MM.1S (cell line): Measurements from ENCODE around the gene SH3GL2.

ENCODE experiments used
- DNase-seq: peaks from one replicate; pipeline ENCODE4 v3.0.0-alpha.2; 2015
- H2AFZ ChIP-seq: fragments of 300-600 bp; sonication (generic); 2 replicates; pipeline ENCODE4 v1.6.0; 2016; ENCODE audit warnings: antibody characterized with exemption, low read length
- H3F3A ChIP-seq: fragments of 300-600 bp; sonication (generic); 2 replicates; pipeline ENCODE4 v1.6.1; 2016; ENCODE audit warnings: mild to moderate bottlenecking, antibody characterized with exemption, low read length, moderate library complexity, mixed read lengths; ENCODE audit not compliant: insufficient read depth
- H3K27ac ChIP-seq: fragments of 300-600 bp; sonication (generic); 2 replicates; pipeline ENCODE4 v1.5.1; 2016; ENCODE audit warnings: mild to moderate bottlenecking, low read length
- H3K27me3 ChIP-seq: fragments of 300-600 bp; sonication (generic); replicated peaks from 2 replicates; pipeline ENCODE4 v1.6.0; 2016; ENCODE audit warnings: low read length; ENCODE audit not compliant: insufficient read depth
- H3K36me3 ChIP-seq: fragments of 300-600 bp; sonication (generic); replicated peaks from 2 replicates; pipeline ENCODE4 v1.6.1; 2016; ENCODE audit warnings: mild to moderate bottlenecking, low read length, mixed read lengths; ENCODE audit not compliant: insufficient read depth
- H3K4me1 ChIP-seq: fragments of 300-600 bp; sonication (generic); 2 replicates; pipeline ENCODE4 v1.6.1; 2016; ENCODE audit warnings: low read length, mixed read lengths
- H3K4me2 ChIP-seq: fragments of 300-600 bp; sonication (generic); 2 replicates; pipeline ENCODE4 v1.6.0; 2016; ENCODE audit warnings: low read depth, low read length
- H3K4me3 ChIP-seq: fragments of 300-600 bp; sonication (generic); 2 replicates; pipeline ENCODE4 v1.5.1; 2016; ENCODE audit warnings: low read length, mixed read lengths
- H3K79me2 ChIP-seq: fragments of 300-600 bp; sonication (generic); 2 replicates; pipeline ENCODE4 v1.6.1; 2016; ENCODE audit warnings: mixed run types, low read length, mixed read lengths
- H3K9ac ChIP-seq: fragments of 300-600 bp; sonication (generic); 2 replicates; pipeline ENCODE4 v1.6.1; 2016; ENCODE audit warnings: low read length, mixed read lengths
- H3K9me2 ChIP-seq: fragments of 300-600 bp; sonication (generic); replicated peaks from 2 replicates; pipeline ENCODE4 v1.6.1; 2016; ENCODE audit warnings: mild to moderate bottlenecking, low read length, mixed read lengths; ENCODE audit not compliant: insufficient read depth
- H3K9me3 ChIP-seq: fragments of 300-600 bp; sonication (generic); replicated peaks from 2 replicates; pipeline ENCODE4 v1.6.1; 2016; ENCODE audit warnings: mild to moderate bottlenecking, low read length, mixed read lengths; ENCODE audit not compliant: insufficient read depth
- H4K20me1 ChIP-seq: fragments of 300-600 bp; sonication (generic); 2 replicates; pipeline ENCODE4 v1.6.1; 2016; ENCODE audit warnings: mild to moderate bottlenecking, low read length, moderate library complexity, mixed read lengths; ENCODE audit not compliant: insufficient read depth
- EZH2 ChIP-seq: fragments of 300-600 bp; sonication (generic); optimal IDR thresholded peaks from 2 replicates; pipeline ENCODE3; 2017; ENCODE audit warnings: low read depth, mild to moderate bottlenecking, antibody characterized with exemption, low read length, mixed read lengths
- EZH2phosphoT487 ChIP-seq: fragments of 300-600 bp; sonication (generic); IDR thresholded peaks from 2 replicates; pipeline ENCODE4 v1.6.1; 2018; ENCODE audit warnings: antibody characterized with exemption, low read length
- TF ChIP-seq, protein P1 (sequence below): fragments of 300-600 bp; sonication (generic); IDR thresholded peaks from 2 replicates; pipeline ENCODE4 v1.5.1; 2016; ENCODE audit warnings: antibody characterized with exemption, low read length, mixed read lengths

The SH3GL2 gene

DNA sequence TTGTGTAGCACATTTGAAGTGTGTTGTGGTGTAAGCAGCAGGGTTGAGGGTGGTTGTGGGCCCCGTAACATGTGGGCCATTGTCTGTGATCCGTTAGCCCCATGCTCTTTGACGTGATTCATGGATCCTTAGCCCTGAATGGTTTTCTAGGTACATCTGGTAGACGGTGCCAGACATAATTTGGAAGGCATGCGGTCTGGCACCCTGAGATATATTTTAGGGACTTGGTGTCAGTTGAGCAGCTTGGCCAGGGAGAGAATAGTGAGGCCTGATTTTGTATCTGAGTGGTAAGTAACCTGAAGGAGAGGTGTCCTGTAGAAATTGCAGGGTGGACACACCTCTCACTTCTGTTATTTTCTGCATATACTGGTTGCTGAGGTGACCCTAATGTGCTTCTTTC lies 10.9 kb downstream of the SH3GL2 start:
- no peaks in the 10 kb centered on the region for H3K9me2 ChIP-seq
- H3K36me3 ChIP-seq: no peaks in the 10 kb centered on the region
- no peak overlapping the region for H3K4me2 ChIP-seq
- H4K20me1 ChIP-seq: no peaks in the 10 kb centered on the region
- no peaks in the 10 kb centered on the region for H3K79me2 ChIP-seq
- H3K4me1 ChIP-seq: no peaks in the 10 kb centered on the region
- H3K9ac ChIP-seq: no peak overlapping the region
- TF ChIP-seq, protein P1, sequence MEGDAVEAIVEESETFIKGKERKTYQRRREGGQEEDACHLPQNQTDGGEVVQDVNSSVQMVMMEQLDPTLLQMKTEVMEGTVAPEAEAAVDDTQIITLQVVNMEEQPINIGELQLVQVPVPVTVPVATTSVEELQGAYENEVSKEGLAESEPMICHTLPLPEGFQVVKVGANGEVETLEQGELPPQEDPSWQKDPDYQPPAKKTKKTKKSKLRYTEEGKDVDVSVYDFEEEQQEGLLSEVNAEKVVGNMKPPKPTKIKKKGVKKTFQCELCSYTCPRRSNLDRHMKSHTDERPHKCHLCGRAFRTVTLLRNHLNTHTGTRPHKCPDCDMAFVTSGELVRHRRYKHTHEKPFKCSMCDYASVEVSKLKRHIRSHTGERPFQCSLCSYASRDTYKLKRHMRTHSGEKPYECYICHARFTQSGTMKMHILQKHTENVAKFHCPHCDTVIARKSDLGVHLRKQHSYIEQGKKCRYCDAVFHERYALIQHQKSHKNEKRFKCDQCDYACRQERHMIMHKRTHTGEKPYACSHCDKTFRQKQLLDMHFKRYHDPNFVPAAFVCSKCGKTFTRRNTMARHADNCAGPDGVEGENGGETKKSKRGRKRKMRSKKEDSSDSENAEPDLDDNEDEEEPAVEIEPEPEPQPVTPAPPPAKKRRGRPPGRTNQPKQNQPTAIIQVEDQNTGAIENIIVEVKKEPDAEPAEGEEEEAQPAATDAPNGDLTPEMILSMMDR: no peak
- TF ChIP-seq EZH2phosphoT487: no peak
- TF ChIP-seq EZH2: no peak
- H3K27ac ChIP-seq: no peak overlapping the region
- H3K27me3 ChIP-seq: no peaks in the 10 kb centered on the region
- DNase-seq: no peak
- no peaks in the 10 kb centered on the region for H3K9me3 ChIP-seq
- no peaks in the 10 kb centered on the region for H3F3A ChIP-seq
- H2AFZ ChIP-seq: no peak overlapping the region
- no peak overlapping the region for H3K4me3 ChIP-seq

DNA sequence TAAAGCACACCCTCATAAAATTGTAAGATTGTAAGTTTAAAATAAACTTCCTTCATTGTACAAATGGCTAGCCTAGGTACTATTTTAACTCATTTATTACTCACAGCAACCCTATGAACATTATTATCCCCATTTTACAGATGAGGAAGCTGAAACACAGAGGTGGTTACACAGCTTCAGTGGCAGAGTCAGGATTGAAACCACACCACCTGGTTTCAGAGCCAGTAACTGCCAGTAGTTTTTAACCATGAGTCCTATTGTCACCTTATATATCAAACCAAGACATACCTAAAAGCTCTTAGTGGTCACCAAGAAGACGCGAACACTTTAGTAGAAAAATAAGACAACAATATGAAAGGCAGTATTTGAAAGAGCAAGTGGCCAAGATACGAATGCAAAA lies 16.1 kb downstream of the SH3GL2 start:
- no peaks in the 10 kb centered on the region for H3K36me3 ChIP-seq
- H3K9me3 ChIP-seq: no peaks in the 10 kb centered on the region
- no peak overlapping the region for H3K9ac ChIP-seq
- H3K27ac ChIP-seq: no peak overlapping the region
- no peak overlapping the region for H3K4me3 ChIP-seq
- TF ChIP-seq EZH2phosphoT487 (no peak), EZH2 (no peak)
- TF ChIP-seq, protein P1: no peak
- H4K20me1 ChIP-seq: no peaks in the 10 kb centered on the region
- DNase-seq: no peak
- no peak overlapping the region for H3K4me2 ChIP-seq
- no peaks in the 10 kb centered on the region for H3K9me2 ChIP-seq
- H3K4me1 ChIP-seq: no peaks in the 10 kb centered on the region
- H3K27me3 ChIP-seq: no peaks in the 10 kb centered on the region
- no peaks in the 10 kb centered on the region for H3K79me2 ChIP-seq
- H3F3A ChIP-seq: no peaks in the 10 kb centered on the region
- no peak overlapping the region for H2AFZ ChIP-seq

DNA sequence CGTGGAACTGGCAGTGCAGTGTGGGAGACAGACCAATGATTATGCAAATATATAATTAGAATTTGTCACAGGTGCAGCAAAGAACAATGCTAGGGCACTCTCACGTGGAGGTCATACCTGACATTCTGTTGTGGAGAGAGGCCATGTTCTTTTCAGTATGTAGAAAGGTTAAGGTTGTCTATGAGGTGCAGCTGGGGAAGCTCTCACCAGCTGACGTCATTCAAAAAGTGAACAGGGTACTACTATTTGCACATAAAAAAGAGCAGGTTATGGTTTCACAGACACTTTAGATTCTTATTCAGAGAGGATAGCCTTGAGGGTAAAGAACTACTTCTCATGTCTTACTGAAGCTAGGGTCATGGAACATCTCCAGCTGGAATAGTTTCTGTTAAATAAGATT lies 19.1 kb downstream of the SH3GL2 start:
- H3K4me2 ChIP-seq: no peak overlapping the region
- H3K9me3 ChIP-seq: no peaks in the 10 kb centered on the region
- H3K79me2 ChIP-seq: no peaks in the 10 kb centered on the region
- no peak for TF ChIP-seq EZH2phosphoT487
- TF ChIP-seq EZH2: no peak
- TF ChIP-seq, protein P1: no peak
- H3F3A ChIP-seq: no peaks in the 10 kb centered on the region
- no peak overlapping the region for H3K27ac ChIP-seq
- no peak overlapping the region for H3K9ac ChIP-seq
- H3K9me2 ChIP-seq: no peaks in the 10 kb centered on the region
- H4K20me1 ChIP-seq: no peaks in the 10 kb centered on the region
- H3K27me3 ChIP-seq: no peaks in the 10 kb centered on the region
- no peak overlapping the region for H2AFZ ChIP-seq
- H3K4me3 ChIP-seq: no peak overlapping the region
- no peaks in the 10 kb centered on the region for H3K36me3 ChIP-seq
- DNase-seq: no peak
- no peaks in the 10 kb centered on the region for H3K4me1 ChIP-seq
